ENCODE data around the gene SLC6A15.

Gene SLC6A15

GRCh38 chr12:84912198-84913128, at the start of gene SLC6A15:
Gene SLC6A15 (minus strand): TSS chr12:84912799. CDS start chr12:84892120, 20,679 bp downstream.
- Histone ChIP-seq H3K27ac (peak within 1 kb of the TSS; percentile 49), H3K36me3 (replicated peaks) (no peaks in the 10 kb centered on the region), H3K27me3 (replicated peaks) (no peaks in the 10 kb centered on the region), H3K4me3 (ENCODE audit: low read depth, low read length) (peak within 1 kb of the TSS; percentile 88)
- DNase-seq: peak; percentile 86
- in situ Hi-C loops (cut with HindIII; ENCODE audit: low pct_ligation_motif_present, low sequenced_read_pairs): no loop called here
- peak; percentile 69 for TF ChIP-seq CTCF (IDR thresholded peaks at IDR 0.05; ENCODE audit: low read depth, low read length, missing control alignments)

GRCh38 chr12:84960918-84961317, 48.3 kb upstream of the SLC6A15 start:
- no peaks in the 10 kb centered on the region for H3K27me3 ChIP-seq (replicated peaks)
- DNase-seq: no peak
- no peaks in the 10 kb centered on the region for H3K36me3 ChIP-seq (replicated peaks)
- H3K27ac ChIP-seq: no peak overlapping the region
- TF ChIP-seq CTCF (IDR thresholded peaks at IDR 0.05; ENCODE audit: low read depth, low read length, missing control alignments): no peak
- no peak overlapping the region for H3K4me3 ChIP-seq (ENCODE audit: low read depth, low read length)
- in situ Hi-C loops (cut with HindIII; ENCODE audit: low pct_ligation_motif_present, low sequenced_read_pairs): no loop called here

GRCh38 chr12:84955298-84955697, 42.7 kb upstream of the SLC6A15 start:
- TF ChIP-seq CTCF (IDR thresholded peaks at IDR 0.05; ENCODE audit: low read depth, low read length, missing control alignments): no peak
- H3K27ac ChIP-seq: no peak overlapping the region
- no peak overlapping the region for H3K4me3 ChIP-seq (ENCODE audit: low read depth, low read length)
- H3K36me3 ChIP-seq (replicated peaks): no peaks in the 10 kb centered on the region
- in situ Hi-C loops (cut with HindIII; ENCODE audit: low pct_ligation_motif_present, low sequenced_read_pairs): no loop called here
- H3K27me3 ChIP-seq (replicated peaks): no peaks in the 10 kb centered on the region
- no peak for DNase-seq

- no peaks in the 10 kb centered on the region for H3K27me3 ChIP-seq (replicated peaks)
- no peaks in the 10 kb centered on the region for H3K36me3 ChIP-seq (replicated peaks)
- no peak for DNase-seq
- no peak for TF ChIP-seq CTCF (IDR thresholded peaks at IDR 0.05; ENCODE audit: low read depth, low read length, missing control alignments)
- no peak overlapping the region for H3K4me3 ChIP-seq (ENCODE audit: low read depth, low read length)
- no peak overlapping the region for H3K27ac ChIP-seq
- in situ Hi-C loops (cut with HindIII; ENCODE audit: low pct_ligation_motif_present, low sequenced_read_pairs): no loop called here
Observed at GRCh38 chr12:84954415-84954814, 41.8 kb upstream of the SLC6A15 start.

- no peak for TF ChIP-seq CTCF (IDR thresholded peaks at IDR 0.05; ENCODE audit: low read depth, low read length, missing control alignments)
- DNase-seq: no peak
- in situ Hi-C loops (cut with HindIII; ENCODE audit: low pct_ligation_motif_present, low sequenced_read_pairs): no loop called here
- H3K36me3 ChIP-seq (replicated peaks): no peaks in the 10 kb centered on the region
- no peaks in the 10 kb centered on the region for H3K27me3 ChIP-seq (replicated peaks)
- H3K27ac ChIP-seq: no peak overlapping the region
- H3K4me3 ChIP-seq (ENCODE audit: low read depth, low read length): no peak overlapping the region
Observed at GRCh38 chr12:84950971-84951546, 38.5 kb upstream of the SLC6A15 start.

Data from brain microvascular endothelial cell (primary cell).